Loucy (cell line): ENCODE results near the gene CAPN7.

ENCODE experiments used
- H2AFZ ChIP-seq: fragments of 200-600 bp; sonication (generic); 2 replicates; pipeline ENCODE4 v1.6.0; 2016; ENCODE audit warnings: antibody characterized with exemption, mild to moderate bottlenecking, low read length, moderate library complexity
- H3F3A ChIP-seq: fragments of 200-600 bp; 2 replicates; pipeline ENCODE4 v1.6.0; 2016; ENCODE audit warnings: antibody characterized with exemption, low read depth, mild to moderate bottlenecking
- H3K27me3 ChIP-seq: fragments of 200-600 bp; sonication (generic); 2 replicates; pipeline ENCODE4 v1.6.1; 2014; ENCODE audit warnings: low read length, mild to moderate bottlenecking; ENCODE audit not compliant: insufficient read depth, poor library complexity, severe bottlenecking
- H3K36me3 ChIP-seq: fragments of 200-600 bp; sonication (generic); 2 replicates; pipeline ENCODE4 v1.6.1; 2016; ENCODE audit warnings: low read length; ENCODE audit not compliant: insufficient read depth
- H3K4me1 ChIP-seq: fragments of 200-600 bp; sonication (generic); 2 replicates; pipeline ENCODE4 v1.5.1; 2014; ENCODE audit warnings: low read length, mild to moderate bottlenecking; ENCODE audit not compliant: insufficient read depth, poor library complexity, severe bottlenecking
- H3K4me2 ChIP-seq: fragments of 200-600 bp; sonication (generic); 2 replicates; pipeline ENCODE4 v1.6.0; 2014; ENCODE audit warnings: antibody characterized with exemption, low read length, low read depth, mild to moderate bottlenecking; ENCODE audit not compliant: poor library complexity, severe bottlenecking
- H3K4me3 ChIP-seq: fragments of 200-600 bp; sonication (generic); 2 replicates; pipeline ENCODE4 v1.5.1; 2014; ENCODE audit warnings: low read length, mild to moderate bottlenecking, mixed read lengths; ENCODE audit not compliant: poor library complexity, severe bottlenecking
- H3K79me2 ChIP-seq: fragments of 200-600 bp; sonication (generic); 2 replicates; pipeline ENCODE4 v1.6.1; 2014; ENCODE audit warnings: low read length; ENCODE audit not compliant: insufficient read depth
- H3K9ac ChIP-seq: fragments of 200-600 bp; sonication (generic); 2 replicates; pipeline ENCODE4 v1.6.0; 2014; ENCODE audit warnings: mild to moderate bottlenecking, low read depth, low read length, moderate library complexity; ENCODE audit not compliant: poor library complexity, severe bottlenecking
- H3K9me2 ChIP-seq: fragments of 200-600 bp; sonication (generic); replicated peaks from 2 replicates; pipeline ENCODE4 v1.6.1; 2016; ENCODE audit warnings: low read depth, low read length, mixed read lengths
- H3K9me3 ChIP-seq: fragments of 200-600 bp; sonication (generic); 2 replicates; pipeline ENCODE4 v1.6.1; 2014; ENCODE audit warnings: mild to moderate bottlenecking, antibody characterized with exemption, low read length, low read depth; ENCODE audit not compliant: insufficient read depth
- H4K20me1 ChIP-seq: fragments of 200-600 bp; sonication (generic); 2 replicates; pipeline ENCODE4 v1.6.0; 2014; ENCODE audit warnings: antibody characterized with exemption, low read length, mild to moderate bottlenecking; ENCODE audit not compliant: insufficient read depth, poor library complexity, severe bottlenecking
- EZH2phosphoT487 ChIP-seq: fragments of 200-600 bp; IDR thresholded peaks from 2 replicates; pipeline ENCODE4 v1.6.1; 2018; ENCODE audit warnings: antibody characterized with exemption, mild to moderate bottlenecking, moderate library complexity, borderline replicate concordance
- TF ChIP-seq, protein P1 (sequence below): fragments of 200-600 bp; sonication (generic); conservative IDR thresholded peaks from 2 replicates; pipeline ENCODE4 v1.5.1; 2014; ENCODE audit warnings: mild to moderate bottlenecking, antibody characterized with exemption, low read length

The CAPN7 gene

DNA sequence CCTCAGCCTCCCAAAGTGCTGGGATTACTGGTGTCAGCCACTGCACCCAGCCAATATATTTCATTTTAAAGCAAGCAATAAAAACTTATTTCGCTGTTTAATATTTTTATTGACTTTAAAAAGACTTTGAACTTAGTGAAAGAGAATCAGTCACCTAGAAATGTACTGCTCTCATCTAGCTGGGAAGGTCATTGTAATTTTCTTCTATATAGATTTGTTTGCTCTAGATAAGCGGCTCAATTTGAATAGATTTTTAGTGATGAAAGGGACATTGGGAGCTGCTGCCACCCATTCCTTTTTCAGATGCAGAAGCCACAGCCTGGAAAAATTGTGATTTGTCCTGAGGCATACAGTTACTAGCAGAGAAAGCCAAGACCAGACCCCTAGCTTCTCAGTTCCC lies 40.1 kb downstream of the CAPN7 start:
- Histone ChIP-seq H3K9ac (no peak overlapping the region), H3K4me3 (no peak overlapping the region), H3F3A (no peaks in the 10 kb centered on the region), H3K27me3 (no peaks in the 10 kb centered on the region), H3K9me2 (no peaks in the 10 kb centered on the region), H3K79me2 (no peaks in the 10 kb centered on the region), H3K4me2 (no peak overlapping the region), H3K4me1 (no peaks in the 10 kb centered on the region), H4K20me1 (no peaks in the 10 kb centered on the region), H3K36me3 (peaks cover 62% of the 10 kb centered on the region; the same call in 1 of the 2 replicates), H3K9me3 (no peaks in the 10 kb centered on the region), H2AFZ (no peak overlapping the region)
- TF ChIP-seq EZH2phosphoT487, result no peak
- TF ChIP-seq, protein P1, sequence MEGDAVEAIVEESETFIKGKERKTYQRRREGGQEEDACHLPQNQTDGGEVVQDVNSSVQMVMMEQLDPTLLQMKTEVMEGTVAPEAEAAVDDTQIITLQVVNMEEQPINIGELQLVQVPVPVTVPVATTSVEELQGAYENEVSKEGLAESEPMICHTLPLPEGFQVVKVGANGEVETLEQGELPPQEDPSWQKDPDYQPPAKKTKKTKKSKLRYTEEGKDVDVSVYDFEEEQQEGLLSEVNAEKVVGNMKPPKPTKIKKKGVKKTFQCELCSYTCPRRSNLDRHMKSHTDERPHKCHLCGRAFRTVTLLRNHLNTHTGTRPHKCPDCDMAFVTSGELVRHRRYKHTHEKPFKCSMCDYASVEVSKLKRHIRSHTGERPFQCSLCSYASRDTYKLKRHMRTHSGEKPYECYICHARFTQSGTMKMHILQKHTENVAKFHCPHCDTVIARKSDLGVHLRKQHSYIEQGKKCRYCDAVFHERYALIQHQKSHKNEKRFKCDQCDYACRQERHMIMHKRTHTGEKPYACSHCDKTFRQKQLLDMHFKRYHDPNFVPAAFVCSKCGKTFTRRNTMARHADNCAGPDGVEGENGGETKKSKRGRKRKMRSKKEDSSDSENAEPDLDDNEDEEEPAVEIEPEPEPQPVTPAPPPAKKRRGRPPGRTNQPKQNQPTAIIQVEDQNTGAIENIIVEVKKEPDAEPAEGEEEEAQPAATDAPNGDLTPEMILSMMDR, result no peak

DNA sequence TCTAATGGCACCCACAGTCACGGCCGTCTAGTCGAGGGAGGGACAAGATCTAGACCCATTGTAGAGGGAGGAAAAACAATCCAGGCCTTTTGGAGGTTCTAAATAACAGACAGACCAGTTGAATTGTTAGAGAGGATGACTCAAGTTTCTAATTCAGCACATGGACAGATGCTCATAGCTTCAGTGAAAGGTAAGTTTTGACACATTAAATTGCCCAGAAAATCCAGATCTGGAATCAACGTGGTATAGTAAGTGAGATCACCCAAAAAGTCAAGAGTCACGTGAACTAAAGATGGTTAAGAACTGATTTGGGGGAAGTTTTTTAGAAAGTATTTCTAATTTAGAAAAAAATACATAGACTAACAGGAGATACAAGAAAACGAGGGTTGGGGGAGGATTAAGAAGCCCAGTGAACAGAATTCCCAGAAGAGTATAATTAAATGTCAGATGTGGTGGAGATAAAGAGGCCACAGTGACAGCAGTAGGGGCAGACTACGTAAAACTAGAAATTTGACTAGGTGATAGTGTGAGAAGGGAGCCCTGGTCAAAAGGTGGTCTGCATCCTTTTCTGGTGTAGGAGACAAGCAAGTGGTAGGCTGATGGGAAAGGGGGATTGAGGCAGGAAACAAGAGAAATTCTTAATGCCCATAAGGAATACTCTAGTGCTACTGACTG lies 47.1 kb downstream of the CAPN7 start:
- Histone ChIP-seq H3K4me3 (no peak overlapping the region), H3K4me2 (no peak overlapping the region), H3K9me3 (no peaks in the 10 kb centered on the region), H2AFZ (no peak overlapping the region), H3K4me1 (no peaks in the 10 kb centered on the region), H3K36me3 (peaks cover 82% of the 10 kb centered on the region), H3K9ac (no peak overlapping the region), H4K20me1 (peaks cover 3% of the 10 kb centered on the region), H3K79me2 (no peaks in the 10 kb centered on the region), H3F3A (no peaks in the 10 kb centered on the region), H3K27me3 (no peaks in the 10 kb centered on the region), H3K9me2 (no peaks in the 10 kb centered on the region)
- TF ChIP-seq, protein P1, result no peak
- TF ChIP-seq EZH2phosphoT487, result no peak

DNA sequence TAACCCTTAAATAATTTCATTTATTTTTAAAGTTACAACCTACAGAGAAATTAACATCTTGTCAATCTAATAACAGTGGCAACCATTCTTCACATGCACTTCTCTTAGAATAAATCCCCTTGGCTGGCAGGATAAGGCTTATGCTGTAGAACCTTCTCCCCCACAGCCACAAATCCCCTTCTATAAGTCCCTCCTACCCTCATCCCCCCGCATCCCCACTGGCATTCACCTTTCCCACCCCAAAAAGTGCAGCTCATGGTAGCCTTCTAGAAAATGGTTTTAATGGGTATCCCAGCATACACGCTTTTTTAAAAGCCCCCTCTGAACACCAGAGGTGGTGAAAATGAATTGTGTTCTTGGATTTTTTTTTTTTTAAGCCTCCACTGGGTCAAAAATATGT lies 49.2 kb downstream of the CAPN7 start:
- TF ChIP-seq, protein P1, result no peak
- TF ChIP-seq EZH2phosphoT487, result no peak
- no peak overlapping the region for H3K4me3 ChIP-seq
- H3K36me3 ChIP-seq, result peaks cover 98% of the 10 kb centered on the region
- H3K9me2 ChIP-seq, result no peaks in the 10 kb centered on the region
- no peaks in the 10 kb centered on the region for H3F3A ChIP-seq
- peaks cover 3% of the 10 kb centered on the region for H4K20me1 ChIP-seq
- H2AFZ ChIP-seq, result no peak overlapping the region
- no peaks in the 10 kb centered on the region for H3K27me3 ChIP-seq
- H3K4me2 ChIP-seq, result no peak overlapping the region
- H3K79me2 ChIP-seq, result no peaks in the 10 kb centered on the region
- H3K9ac ChIP-seq, result no peak overlapping the region
- H3K4me1 ChIP-seq, result no peaks in the 10 kb centered on the region
- no peaks in the 10 kb centered on the region for H3K9me3 ChIP-seq
